ENCODE measurements around the gene PXYLP1.

DNA sequence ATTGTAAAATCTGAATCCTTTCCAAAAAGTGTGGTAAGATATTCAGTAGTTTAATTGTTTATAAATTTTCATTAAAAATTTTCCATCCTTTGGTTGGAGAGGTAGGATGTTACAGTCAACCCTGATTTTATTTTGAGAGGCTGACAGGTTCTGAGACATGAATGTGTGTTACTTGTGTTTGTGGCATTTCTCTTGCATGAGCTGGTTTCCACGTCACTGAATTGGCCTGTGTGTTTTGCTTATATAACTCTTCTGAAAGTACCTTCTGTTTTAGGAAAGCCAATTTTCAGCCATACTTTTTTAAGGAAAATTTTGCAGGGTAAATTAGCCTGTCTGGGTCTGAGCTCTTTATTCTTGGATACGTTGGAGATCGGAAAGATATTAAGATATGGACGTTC, 30.7 kb downstream of the PXYLP1 start:
- TF ChIP-seq, protein P1, sequence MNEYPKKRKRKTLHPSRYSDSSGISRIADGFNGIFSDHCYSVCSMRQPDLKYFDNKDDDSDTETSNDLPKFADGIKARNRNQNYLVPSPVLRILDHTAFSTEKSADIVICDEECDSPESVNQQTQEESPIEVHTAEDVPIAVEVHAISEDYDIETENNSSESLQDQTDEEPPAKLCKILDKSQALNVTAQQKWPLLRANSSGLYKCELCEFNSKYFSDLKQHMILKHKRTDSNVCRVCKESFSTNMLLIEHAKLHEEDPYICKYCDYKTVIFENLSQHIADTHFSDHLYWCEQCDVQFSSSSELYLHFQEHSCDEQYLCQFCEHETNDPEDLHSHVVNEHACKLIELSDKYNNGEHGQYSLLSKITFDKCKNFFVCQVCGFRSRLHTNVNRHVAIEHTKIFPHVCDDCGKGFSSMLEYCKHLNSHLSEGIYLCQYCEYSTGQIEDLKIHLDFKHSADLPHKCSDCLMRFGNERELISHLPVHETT (CRISPR knock-in tag; conservative IDR thresholded peaks at IDR 0.05 in 1 of 2, IDR thresholded peaks at IDR 0.05 in 1 of 2): no peak
- no peak for TF ChIP-seq CREBBP (IDR thresholded peaks at IDR 0.05; ENCODE audit: low read depth, low read length)
- no peak for TF ChIP-seq ZNF12 (CRISPR knock-in tag; IDR thresholded peaks at IDR 0.05)
- no peak for TF ChIP-seq CTCF (IDR thresholded peaks at IDR 0.05 in 2 of 3, conservative IDR thresholded peaks at IDR 0.05 in 1 of 3; ENCODE audit: insufficient read depth in 2 of 3, low read depth in 1 of 3, low read length in 3 of 3)
- TF ChIP-seq NCOA1 (IDR thresholded peaks at IDR 0.05; ENCODE audit: low read depth): no peak
- TF ChIP-seq POLR2A (conservative IDR thresholded peaks at IDR 0.05): no peak
- TF ChIP-seq TCF3 (CRISPR knock-in tag; IDR thresholded peaks at IDR 0.05): no peak
- TF ChIP-seq, protein P2, sequence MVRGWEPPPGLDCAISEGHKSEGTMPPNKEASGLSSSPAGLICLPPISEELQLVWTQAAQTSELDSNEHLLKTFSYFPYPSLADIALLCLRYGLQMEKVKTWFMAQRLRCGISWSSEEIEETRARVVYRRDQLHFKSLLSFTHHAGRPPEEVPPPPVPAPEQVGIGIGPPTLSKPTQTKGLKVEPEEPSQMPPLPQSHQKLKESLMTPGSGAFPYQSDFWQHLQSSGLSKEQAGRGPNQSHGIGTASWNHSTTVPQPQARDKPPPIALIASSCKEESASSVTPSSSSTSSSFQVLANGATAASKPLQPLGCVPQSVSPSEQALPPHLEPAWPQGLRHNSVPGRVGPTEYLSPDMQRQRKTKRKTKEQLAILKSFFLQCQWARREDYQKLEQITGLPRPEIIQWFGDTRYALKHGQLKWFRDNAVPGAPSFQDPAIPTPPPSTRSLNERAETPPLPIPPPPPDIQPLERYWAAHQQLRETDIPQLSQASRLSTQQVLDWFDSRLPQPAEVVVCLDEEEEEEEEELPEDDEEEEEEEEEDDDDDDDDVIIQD (CRISPR knock-in tag; IDR thresholded peaks at IDR 0.05): no peak
- no peak for TF ChIP-seq FOXK2 (conservative IDR thresholded peaks at IDR 0.05 in 1 of 2, IDR thresholded peaks at IDR 0.05 in 1 of 2; ENCODE audit: low read depth in 2 of 2)
- TF ChIP-seq ZNF589 (CRISPR knock-in tag; IDR thresholded peaks at IDR 0.05; ENCODE audit: low read depth): no peak
- no peak for TF ChIP-seq TCF7L2 (IDR thresholded peaks at IDR 0.05; ENCODE audit: low read depth, low read length)
- no peak for TF ChIP-seq E2F5 (CRISPR knock-in tag; IDR thresholded peaks at IDR 0.05)
- TF ChIP-seq, protein P3, sequence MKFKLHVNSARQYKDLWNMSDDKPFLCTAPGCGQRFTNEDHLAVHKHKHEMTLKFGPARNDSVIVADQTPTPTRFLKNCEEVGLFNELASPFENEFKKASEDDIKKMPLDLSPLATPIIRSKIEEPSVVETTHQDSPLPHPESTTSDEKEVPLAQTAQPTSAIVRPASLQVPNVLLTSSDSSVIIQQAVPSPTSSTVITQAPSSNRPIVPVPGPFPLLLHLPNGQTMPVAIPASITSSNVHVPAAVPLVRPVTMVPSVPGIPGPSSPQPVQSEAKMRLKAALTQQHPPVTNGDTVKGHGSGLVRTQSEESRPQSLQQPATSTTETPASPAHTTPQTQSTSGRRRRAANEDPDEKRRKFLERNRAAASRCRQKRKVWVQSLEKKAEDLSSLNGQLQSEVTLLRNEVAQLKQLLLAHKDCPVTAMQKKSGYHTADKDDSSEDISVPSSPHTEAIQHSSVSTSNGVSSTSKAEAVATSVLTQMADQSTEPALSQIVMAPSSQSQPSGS (CRISPR knock-in tag; IDR thresholded peaks at IDR 0.05): no peak

All from K562 (cell line).